Cardiac fibroblast (primary cell): ENCODE measurements around the gene MAMSTR.
A peak's percentile ranks its signal among the peaks of the same experiment; 100 is the strongest.

Experiments used
- DNase-seq, 2 donors: peaks; one replicate each; pipeline versions ENCODE4 v3.0.0 to v3.0.0-alpha.2; 2010; ENCODE audit warnings: low read depth in 2 of 2
- H3K4me3 ChIP-seq, 2 donors: replicated peaks in 1 of 2; 1 replicate in 1 of 2; 2 replicates in 1 of 2; pipeline ENCODE4 v1.5.1; 2011; ENCODE audit warnings: low read depth in 2 of 2, low read length in 2 of 2, mild to moderate bottlenecking in 2 of 2, moderate library complexity in 1 of 2
- TF ChIP-seq, protein P1 (sequence below): IDR thresholded peaks from one replicate; pipeline ENCODE4 v1.5.1; 2011; ENCODE audit warnings: low read depth, mild to moderate bottlenecking, low read length, inconsistent platforms

The MAMSTR gene

GRCh38 chr19:48737360-48737998 is 18.0 kb upstream of the MAMSTR start:
- TF ChIP-seq, protein P1, sequence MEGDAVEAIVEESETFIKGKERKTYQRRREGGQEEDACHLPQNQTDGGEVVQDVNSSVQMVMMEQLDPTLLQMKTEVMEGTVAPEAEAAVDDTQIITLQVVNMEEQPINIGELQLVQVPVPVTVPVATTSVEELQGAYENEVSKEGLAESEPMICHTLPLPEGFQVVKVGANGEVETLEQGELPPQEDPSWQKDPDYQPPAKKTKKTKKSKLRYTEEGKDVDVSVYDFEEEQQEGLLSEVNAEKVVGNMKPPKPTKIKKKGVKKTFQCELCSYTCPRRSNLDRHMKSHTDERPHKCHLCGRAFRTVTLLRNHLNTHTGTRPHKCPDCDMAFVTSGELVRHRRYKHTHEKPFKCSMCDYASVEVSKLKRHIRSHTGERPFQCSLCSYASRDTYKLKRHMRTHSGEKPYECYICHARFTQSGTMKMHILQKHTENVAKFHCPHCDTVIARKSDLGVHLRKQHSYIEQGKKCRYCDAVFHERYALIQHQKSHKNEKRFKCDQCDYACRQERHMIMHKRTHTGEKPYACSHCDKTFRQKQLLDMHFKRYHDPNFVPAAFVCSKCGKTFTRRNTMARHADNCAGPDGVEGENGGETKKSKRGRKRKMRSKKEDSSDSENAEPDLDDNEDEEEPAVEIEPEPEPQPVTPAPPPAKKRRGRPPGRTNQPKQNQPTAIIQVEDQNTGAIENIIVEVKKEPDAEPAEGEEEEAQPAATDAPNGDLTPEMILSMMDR = no peak
- H3K4me3 ChIP-seq = no peak overlapping the region
- DNase-seq = no peak

DNA sequence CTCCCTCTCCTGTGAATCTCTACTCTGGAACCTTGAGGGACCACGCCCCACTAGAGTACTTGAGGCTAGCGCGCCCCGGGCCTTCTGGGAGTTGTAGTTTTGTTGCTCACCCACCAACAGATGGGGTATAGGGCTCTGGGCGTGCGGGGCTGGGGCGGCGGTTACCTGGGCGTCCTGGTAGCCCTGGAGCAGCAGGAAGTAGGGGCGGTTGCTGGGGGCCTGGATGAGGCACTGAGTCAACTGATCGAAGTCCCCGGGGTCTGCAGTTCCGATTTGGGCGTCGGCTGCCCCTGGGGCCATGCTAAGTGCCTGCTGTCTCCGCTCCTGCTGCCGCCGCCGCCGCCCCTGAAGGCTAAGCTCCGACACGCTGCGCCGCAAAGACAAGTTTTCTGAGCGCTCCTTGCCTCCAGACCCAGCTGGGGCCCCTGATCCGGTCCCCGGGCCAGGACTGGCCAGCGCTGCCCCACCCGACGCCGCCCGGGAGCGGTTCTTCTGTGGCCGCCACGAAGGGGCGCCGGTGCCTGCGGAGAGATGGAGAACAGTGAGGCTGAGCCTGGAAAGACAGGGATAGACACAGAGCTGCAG is 15.6 kb upstream of the MAMSTR start:
- peak overlapping the region in 1 of 2 donors; percentile 32 for H3K4me3 ChIP-seq
- no peak for DNase-seq
- TF ChIP-seq, protein P1 = no peak

DNA sequence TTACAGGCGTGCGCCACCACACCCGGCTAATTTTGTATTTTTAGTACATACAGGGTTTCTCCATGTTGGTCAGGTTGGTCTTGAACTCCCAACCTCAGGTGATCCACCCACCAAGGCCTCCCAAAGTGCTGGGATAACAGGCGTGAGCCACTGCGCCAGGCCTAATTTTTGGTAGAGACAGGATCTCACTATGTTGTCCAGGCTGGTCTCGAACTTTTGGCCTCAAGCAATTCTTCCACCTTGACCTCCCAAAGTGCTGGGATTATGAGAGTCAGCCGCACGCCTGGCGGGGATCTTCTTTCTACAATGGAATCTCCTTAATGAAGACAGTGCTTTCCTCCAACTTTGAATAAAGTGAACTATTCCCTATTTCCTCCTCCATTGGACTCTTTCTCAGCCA is 15.1 kb upstream of the MAMSTR start:
- no peak for DNase-seq
- H3K4me3 ChIP-seq = no peak overlapping the region
- TF ChIP-seq, protein P1 = no peak

GRCh38 chr19:48731452-48731851 is 11.9 kb upstream of the MAMSTR start:
- no peak overlapping the region for H3K4me3 ChIP-seq
- no peak for DNase-seq
- TF ChIP-seq, protein P1 = no peak

DNA sequence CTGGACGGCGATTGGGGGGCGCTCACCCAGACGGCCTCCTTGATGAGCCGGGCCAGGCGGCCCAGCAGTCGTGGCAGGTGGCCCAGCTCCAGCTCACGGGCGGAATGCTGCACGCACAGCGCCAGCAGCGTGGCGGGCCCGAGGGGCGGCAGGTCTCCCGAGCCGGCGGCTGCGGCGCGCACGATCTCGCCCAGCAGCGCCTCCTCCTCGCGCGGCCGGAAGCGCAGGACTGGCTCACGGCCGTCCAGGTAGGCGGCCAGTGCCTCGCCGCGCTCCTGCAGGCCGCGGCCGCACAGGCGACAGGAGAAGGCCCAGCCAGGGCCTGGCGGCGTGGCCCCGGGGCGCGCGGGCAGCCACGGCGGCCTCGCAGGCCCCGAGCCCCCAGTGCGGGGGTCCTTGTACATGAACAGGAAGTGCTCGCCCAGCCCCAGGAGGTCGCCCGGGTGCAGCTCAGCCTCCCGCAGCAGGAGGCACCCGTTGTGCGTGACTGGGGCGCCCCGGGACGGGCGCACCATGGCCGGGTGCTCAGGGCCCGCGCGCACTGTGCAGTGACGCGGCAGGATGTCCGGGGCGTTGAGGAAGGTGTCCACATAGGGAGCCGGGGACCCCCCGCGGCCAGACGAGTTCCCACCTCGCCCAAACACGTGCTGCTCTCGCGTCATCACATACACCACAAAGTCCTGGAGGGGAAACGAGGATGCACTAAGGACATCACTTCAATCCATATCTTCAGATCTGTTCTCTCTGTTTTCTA is 9.6 kb upstream of the MAMSTR start:
- H3K4me3 ChIP-seq = peak overlapping the region in 1 of 2 donors; percentile 24
- TF ChIP-seq, protein P1 = no peak
- peak in 1 of 2 donors; percentile 20 for DNase-seq

DNA sequence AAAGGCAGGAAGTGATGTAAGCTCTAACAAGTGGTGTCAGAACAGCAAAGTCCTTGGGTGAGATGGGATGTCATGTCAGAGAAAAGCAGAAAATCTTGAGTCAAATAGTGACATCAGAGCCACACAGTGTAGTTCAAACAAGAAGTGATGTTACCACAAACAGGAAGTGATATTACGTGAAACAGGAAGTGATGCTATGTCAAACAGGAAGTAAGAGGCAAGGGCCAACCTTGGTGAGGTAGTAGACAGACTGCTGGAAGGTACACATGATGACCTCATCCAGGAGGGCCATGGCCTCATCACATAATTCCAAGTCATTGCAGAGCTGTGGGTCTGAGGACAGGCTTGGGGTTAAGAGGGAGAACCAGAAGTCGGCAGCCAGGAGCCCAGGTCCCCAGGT is 7.0 kb upstream of the MAMSTR start:
- TF ChIP-seq, protein P1 = no peak
- DNase-seq = peak in 1 of 2 donors; percentile 23
- no peak overlapping the region for H3K4me3 ChIP-seq
